Kidney (tissue), 14 donors: ENCODE results near the gene LIPE. TPM values are rescaled to one million over a fixed set of nuclear protein-coding genes. Genes with fewer than 3 reads are reported as not detected.

ENCODE experiments used
- DNase-seq, 5 donors: peaks; one replicate each; pipeline ENCODE4 v3.0.0-alpha.2; 2013 to 2020
- FAIRE-seq: peaks from 2 replicates; lab custom pipeline; 2012; peaks lifted over from hg19 to GRCh38; lab: Jason Lieb, UNC
- H3K27ac ChIP-seq, 2 donors: one replicate each; pipeline ENCODE4 v1.7.0; 2013; ENCODE audit warnings: low read depth in 2 of 2, low read length in 2 of 2, inconsistent platforms in 1 of 2
- H3K27me3 ChIP-seq: one replicate; pipeline ENCODE4 v1.7.1; 2013; ENCODE audit warnings: low read length, inconsistent platforms; ENCODE audit not compliant: control insufficient read depth, insufficient read depth
- H3K36me3 ChIP-seq, 3 donors: one replicate each; pipeline versions ENCODE4 v1.7.0 to v1.7.1; 2013; ENCODE audit warnings: low read length in 3 of 3, control low read depth in 1 of 3, inconsistent platforms in 1 of 3; ENCODE audit not compliant: insufficient read depth in 3 of 3, control insufficient read depth in 2 of 3
- H3K4me1 ChIP-seq, 3 donors: one replicate each; pipeline versions ENCODE4 v1.7.0 to v1.7.1; 2013; ENCODE audit warnings: low read length in 3 of 3, inconsistent platforms in 1 of 3, low read depth in 1 of 3; ENCODE audit not compliant: control insufficient read depth in 2 of 3, insufficient read depth in 2 of 3
- H3K4me3 ChIP-seq, 3 donors: one replicate each; pipeline versions ENCODE4 v1.7.0 to v1.8.1; 2013; ENCODE audit warnings: low read length in 3 of 3, control low read depth in 1 of 3, inconsistent platforms in 1 of 3
- H3K9ac ChIP-seq, 3 donors: one replicate each; pipeline versions ENCODE4 v1.7.0 to v1.7.1; 2013; ENCODE audit warnings: low read length in 3 of 3, control low read depth in 1 of 3, inconsistent platforms in 1 of 3
- H3K9me3 ChIP-seq, 3 donors: one replicate each; pipeline versions ENCODE4 v1.7.0 to v1.7.1; 2013; ENCODE audit warnings: low read length in 3 of 3, control low read depth in 1 of 3, inconsistent platforms in 1 of 3; ENCODE audit not compliant: control insufficient read depth in 2 of 3, insufficient read depth in 1 of 3
- CTCF ChIP-seq: IDR thresholded peaks from 3 replicates; pipeline ENCODE4 v1.5.1; 2012; ENCODE audit warnings: mild to moderate bottlenecking, moderate library complexity, borderline replicate concordance; ENCODE audit not compliant: insufficient read depth; ENCODE audit errors: extremely low read depth
- intact Hi-C: fragments of 100-400 bp; cut with DNase I; formaldehyde crosslinking; loops from one replicate; pipeline ENCODE4 v1.11.1; 2022
- polyA plus RNA-seq: library from polyadenylated mRNA; stranded (reverse); fragments of 350-450 nt; fragmentation: Illumina TruSeq; extraction: RNeasy Lipid Tissue Mini Kit (QIAGEN cat#74804); gene quantifications from one replicate; pipeline ENCODE4 v1.2.3, GENCODE V29; 2014; ENCODE audit warnings: low read depth, low replicate concordance; ENCODE audit not compliant: insufficient read depth
- total RNA-seq: library from RNA; stranded (reverse); fragmentation: NEBNext Ultra II Directional; extraction: Animal tissue kit (Norgen Biotek cat#: 25700); gene quantifications from one replicate; pipeline ENCODE4 v1.2.1, GENCODE V29; 2021
- donor health status: control.
- donor health status: control.
- donor health status: control.
- donor health status: control.
- donor health status: control.
- donor health status: DM: yes; HTN: yes; CAD: no.
- donor health status: Normal renal cell carcinoma (clear cell type).

LIPE gene
- total and polyA plus RNA-seq, 2 donors from 2014 or later: 8.9 to 9.9 TPM

- no peak for FAIRE-seq
- DNase-seq: no peak
These were observed 32.7 kb upstream of the LIPE start for GRCh38 chr19:42459926-42460325.

GRCh38 chr19:42455621-42456081 is 28.5 kb upstream of the LIPE start:
- FAIRE-seq: no peak
- H3K9ac ChIP-seq: no peak overlapping the region

More at GRCh38 chr19:42459926-42460325, 32.7 kb upstream of the LIPE start:
- H3K27ac ChIP-seq: no peak overlapping the region
- no peak overlapping the region for H3K9ac ChIP-seq
- H3K4me1 ChIP-seq: peaks cover 0 to 3% (median 0%) of the 10 kb centered on the region in 3 donors
- H3K4me3 ChIP-seq: no peak overlapping the region
- intact Hi-C loops: no loop called here
- H3K9me3 ChIP-seq: no peaks in the 10 kb centered on the region
- H3K27me3 ChIP-seq: no peaks in the 10 kb centered on the region
- no peaks in the 10 kb centered on the region for H3K36me3 ChIP-seq
- no peak for TF ChIP-seq CTCF

GRCh38 chr19:42455086-42455485 is 27.9 kb upstream of the LIPE start:
- Histone ChIP-seq H3K27ac (no peak overlapping the region), H3K9ac (no peak overlapping the region), H3K36me3 (no peaks in the 10 kb centered on the region), H3K27me3 (no peaks in the 10 kb centered on the region), H3K4me1 (peaks cover 0 to 3% (median under 1%) of the 10 kb centered on the region in 3 donors), H3K4me3 (no peak overlapping the region), H3K9me3 (no peaks in the 10 kb centered on the region)
- DNase-seq: no peak
- FAIRE-seq: no peak
- no peak for TF ChIP-seq CTCF
- intact Hi-C loops: no loop called here

More at GRCh38 chr19:42455621-42456081, 28.5 kb upstream of the LIPE start:
- H3K27me3 ChIP-seq: no peaks in the 10 kb centered on the region
- H3K4me3 ChIP-seq: no peak overlapping the region
- no peak for DNase-seq
- intact Hi-C loops: no loop called here
- no peaks in the 10 kb centered on the region for H3K36me3 ChIP-seq
- no peak for TF ChIP-seq CTCF
- H3K9me3 ChIP-seq: no peaks in the 10 kb centered on the region
- H3K4me1 ChIP-seq: peaks cover 0 to 3% (median 0%) of the 10 kb centered on the region in 3 donors
- H3K27ac ChIP-seq: no peak overlapping the region

- H3K27ac ChIP-seq: no peak overlapping the region
These were observed 25.4 kb upstream of the LIPE start for GRCh38 chr19:42452590-42452989.

More at GRCh38 chr19:42452590-42452989, 25.4 kb upstream of the LIPE start:
- Histone ChIP-seq H3K36me3 (no peaks in the 10 kb centered on the region), H3K9ac (no peak overlapping the region), H3K27me3 (no peaks in the 10 kb centered on the region), H3K4me1 (peaks cover 0 to 3% (median 3%) of the 10 kb centered on the region in 3 donors), H3K4me3 (no peak overlapping the region), H3K9me3 (no peaks in the 10 kb centered on the region)
- intact Hi-C loops: no loop called here
- FAIRE-seq: no peak
- no peak for TF ChIP-seq CTCF
- no peak for DNase-seq
